GM18505 (cell line): Measurements from ENCODE around the gene FGF22.

ENCODE experiments used
- ATAC-seq: cut with Tn5 transposase; IDR thresholded peaks from one replicate; pipeline ENCODE4 v1.9.1; 2021; ENCODE audit not compliant: unreplicated experiment
- POLR2A ChIP-seq: IDR thresholded peaks from 4 replicates; pipeline ENCODE4 v1.6.1; 2011; ENCODE audit warnings: borderline replicate concordance; ENCODE audit not compliant: insufficient read depth, insufficient read length; ENCODE audit errors: extremely low read depth

Gene FGF22

GRCh38 chr19:650121-650520, 10.4 kb downstream of the FGF22 start:
- no peak for TF ChIP-seq POLR2A

DNA sequence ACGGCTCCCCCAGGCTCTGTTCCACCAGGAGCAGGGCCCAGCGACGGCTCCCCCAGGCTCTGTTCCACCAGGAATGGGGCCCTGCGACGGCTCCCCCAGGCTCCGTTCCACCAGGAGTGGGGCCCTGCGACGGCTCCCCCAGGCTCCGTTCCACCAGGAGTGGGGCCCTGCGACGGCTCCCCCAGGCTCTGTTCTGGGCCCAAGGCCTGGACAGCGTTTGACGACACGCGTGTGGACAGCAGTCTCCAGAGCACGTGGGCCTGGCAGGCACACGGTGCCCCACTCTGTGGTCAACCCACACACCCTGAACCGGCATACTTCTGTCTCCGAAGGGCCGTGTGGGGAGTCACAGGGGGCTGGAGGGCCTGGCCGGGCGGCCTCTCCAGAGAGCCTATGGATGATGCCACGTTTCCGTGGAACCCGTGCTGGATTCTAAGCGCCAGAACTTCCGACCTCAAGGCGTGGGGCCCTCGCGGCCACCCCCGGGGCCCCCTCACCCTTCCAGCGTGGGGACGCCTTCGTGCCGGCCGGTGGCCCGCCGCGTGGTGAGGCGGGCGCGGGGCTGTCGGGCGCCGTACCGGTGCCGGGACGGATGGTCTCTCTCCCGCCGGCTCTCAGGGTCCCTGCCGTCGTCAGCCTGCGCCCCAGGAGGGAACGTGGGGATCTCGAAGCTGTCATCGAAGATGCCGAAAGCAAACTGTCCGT, 11.6 kb downstream of the FGF22 start:
- no peak for TF ChIP-seq POLR2A
- ATAC-seq: no peak

More at GRCh38 chr19:650121-650520, 10.4 kb downstream of the FGF22 start:
- no peak for ATAC-seq

- no peak for ATAC-seq
- TF ChIP-seq POLR2A: no peak
These were observed 12.3 kb downstream of the FGF22 start for GRCh38 chr19:651991-652390.

GRCh38 chr19:652467-653389, 13.0 kb downstream of the FGF22 start:
- TF ChIP-seq POLR2A: no peak
- ATAC-seq: no peak

GRCh38 chr19:653425-653824, 13.7 kb downstream of the FGF22 start:
- no peak for ATAC-seq
- no peak for TF ChIP-seq POLR2A

- no peak for TF ChIP-seq POLR2A
- ATAC-seq: no peak
These were observed 16.0 kb downstream of the FGF22 start for GRCh38 chr19:655691-656090.

DNA sequence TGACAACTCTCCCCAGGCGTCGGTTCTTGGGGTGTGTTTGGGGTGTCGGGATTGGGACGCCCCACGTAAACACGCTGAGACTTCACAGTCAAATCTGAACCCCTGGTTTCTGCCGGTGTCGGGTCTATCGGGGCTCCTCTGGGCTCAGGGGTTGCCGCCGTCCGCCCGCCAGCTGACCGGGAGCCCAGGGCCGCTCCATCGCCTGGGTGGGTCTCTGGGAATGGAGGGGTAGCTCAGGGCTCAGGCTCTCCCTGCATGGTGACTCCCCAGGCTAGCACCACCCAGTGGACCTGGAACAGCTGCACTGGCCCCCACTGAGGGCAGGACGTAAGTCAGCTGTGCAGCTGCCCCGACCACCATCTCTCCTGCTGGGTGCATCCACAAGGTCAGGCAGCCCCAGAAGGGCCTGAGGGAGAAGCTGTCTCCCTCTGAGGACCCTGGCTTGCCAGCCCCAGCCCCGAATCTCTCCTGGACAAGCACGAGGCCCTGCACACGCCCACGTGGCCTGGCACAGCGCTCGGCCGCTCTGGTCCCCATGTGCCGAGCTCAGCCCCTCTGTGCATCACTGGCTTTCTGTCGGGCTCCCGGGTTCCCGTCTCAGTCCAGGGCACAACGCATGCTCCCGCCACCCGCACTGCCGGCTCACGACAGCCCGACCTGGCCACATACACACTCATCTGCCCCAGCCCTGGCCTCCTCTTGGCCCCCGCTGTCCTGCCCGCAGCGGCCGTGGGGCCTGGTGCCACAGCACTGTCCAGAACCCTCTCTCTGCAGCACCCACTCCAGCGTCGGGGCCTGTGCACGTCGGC, 17.3 kb downstream of the FGF22 start:
- no peak for TF ChIP-seq POLR2A
- ATAC-seq: no peak

GRCh38 chr19:657611-658010, 17.9 kb downstream of the FGF22 start:
- ATAC-seq: no peak
- TF ChIP-seq POLR2A: no peak

GRCh38 chr19:658059-658839, 18.6 kb downstream of the FGF22 start:
- ATAC-seq: no peak
- no peak for TF ChIP-seq POLR2A

GRCh38 chr19:658916-659839, 19.5 kb downstream of the FGF22 start:
- no peak for TF ChIP-seq POLR2A

GRCh38 chr19:660793-661426, 21.2 kb downstream of the FGF22 start:
- ATAC-seq: no peak
- no peak for TF ChIP-seq POLR2A

More at GRCh38 chr19:658916-659839, 19.5 kb downstream of the FGF22 start:
- ATAC-seq: no peak

DNA sequence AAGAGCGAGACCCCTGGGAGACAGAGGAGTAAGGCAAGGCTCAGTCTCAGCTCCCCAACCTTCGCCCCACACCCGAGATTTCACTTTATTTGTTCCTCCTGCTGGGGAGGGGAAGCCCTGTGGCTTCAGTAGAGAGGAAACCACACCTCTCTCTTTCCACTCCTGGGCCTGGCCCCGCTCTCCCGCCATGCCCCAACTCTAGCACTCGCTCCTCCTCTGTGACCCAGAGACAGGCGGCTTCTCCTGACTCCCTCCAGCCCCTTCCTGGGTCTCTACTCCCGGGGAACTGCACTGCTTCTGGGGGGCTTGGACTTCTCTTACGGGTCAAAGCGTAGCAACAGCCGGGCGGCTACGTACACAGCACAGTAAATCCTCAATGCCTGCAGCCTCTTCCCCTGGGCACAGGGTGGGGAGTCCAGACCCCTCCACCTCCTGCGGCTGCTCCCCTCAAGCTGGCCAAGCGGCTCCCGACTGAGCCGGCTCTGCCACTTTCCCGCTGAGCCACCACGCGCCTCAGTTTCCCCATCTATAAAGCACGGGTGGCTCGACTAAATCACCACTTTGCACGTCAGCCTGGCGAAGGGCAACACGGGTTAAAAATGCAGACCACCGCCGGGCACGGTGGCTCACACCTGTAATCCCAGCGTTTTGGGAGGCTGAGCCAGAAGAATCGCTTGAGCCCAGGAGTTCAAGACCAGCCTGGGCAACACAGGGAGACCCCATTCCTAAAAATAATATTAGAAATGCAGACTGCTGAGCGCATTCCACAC, 21.9 kb downstream of the FGF22 start:
- ATAC-seq: no peak
- no peak for TF ChIP-seq POLR2A
